Measurements from ENCODE around the gene ZFHX3. TPM values are rescaled to one million over a fixed set of nuclear protein-coding genes. Genes with fewer than 3 reads are reported as not detected.

The ZFHX3 gene
- total and polyA plus RNA-seq, 10 donors = 0.47 to 18.5 (median 11.1) TPM

GRCh38 chr16:72846594-72846993, 201.3 kb downstream of the ZFHX3 start:
- Histone ChIP-seq H3K4me1 (peaks cover 0 to 51% (median 20%) of the 10 kb centered on the region in 6 donors), H3K9me3 (no peaks in the 10 kb centered on the region), H3K36me3 (no peaks in the 10 kb centered on the region), H3K27me3 (replicated peaks in 1 of 7) (peaks cover 0 to 5% (median 0%) of the 10 kb centered on the region in 7 donors), H3K27ac (no peak overlapping the region), H3K4me3 (no peak overlapping the region)
- no peak for TF ChIP-seq POLR2AphosphoS5 (IDR thresholded peaks at IDR 0.05)
- TF ChIP-seq POLR2A (IDR thresholded peaks at IDR 0.05) = no peak
- TF ChIP-seq CTCF (IDR thresholded peaks at IDR 0.05 in 8 of 11, conservative IDR thresholded peaks at IDR 0.05 in 3 of 11) = no peak
- DNase-seq = no peak
- WGBS, 5 donors = 68 to 84% (median 73%) methylated on average over 8 of the region's 8 CpGs
- intact Hi-C loops (cut with DNase I; ENCODE audit: low total_unique reads) = no loop called here

- intact Hi-C loops (cut with DNase I; ENCODE audit: low total_unique reads) = no loop called here
- H3K27ac ChIP-seq = no peak overlapping the region
Observed at GRCh38 chr16:72845322-72846020, 202.5 kb downstream of the ZFHX3 start.

GRCh38 chr16:72844225-72844920, 203.6 kb downstream of the ZFHX3 start:
- peak overlapping the region in 2 of 8 donors; percentile 21 to 23 for H3K27ac ChIP-seq

More at GRCh38 chr16:72845322-72846020, 202.5 kb downstream of the ZFHX3 start:
- no peak overlapping the region for H3K4me3 ChIP-seq
- H3K27me3 ChIP-seq (replicated peaks in 1 of 7) = peaks cover 0 to 5% (median 0%) of the 10 kb centered on the region in 7 donors
- H3K4me1 ChIP-seq = peaks cover 0 to 55% (median 21%) of the 10 kb centered on the region in 6 donors
- no peak for TF ChIP-seq POLR2AphosphoS5 (IDR thresholded peaks at IDR 0.05)
- no peak for TF ChIP-seq POLR2A (IDR thresholded peaks at IDR 0.05)
- no peak for TF ChIP-seq CTCF (IDR thresholded peaks at IDR 0.05 in 8 of 11, conservative IDR thresholded peaks at IDR 0.05 in 3 of 11)
- 93 to 98% (median 97%) methylated on average over 16 of the region's 16 CpGs for WGBS, 5 donors
- H3K36me3 ChIP-seq = no peaks in the 10 kb centered on the region
- no peaks in the 10 kb centered on the region for H3K9me3 ChIP-seq
- DNase-seq = no peak

More at GRCh38 chr16:72844225-72844920, 203.6 kb downstream of the ZFHX3 start:
- 33 to 48% (median 39%) methylated on average over 11 of the region's 11 CpGs for WGBS, 5 donors
- intact Hi-C loops (cut with DNase I; ENCODE audit: low total_unique reads) = no loop called here
- H3K4me3 ChIP-seq = no peak overlapping the region
- H3K4me1 ChIP-seq = peaks cover 0 to 56% (median 20%) of the 10 kb centered on the region in 6 donors
- DNase-seq = no peak
- peaks cover 0 to 5% (median 0%) of the 10 kb centered on the region in 7 donors for H3K27me3 ChIP-seq (replicated peaks in 1 of 7)
- no peaks in the 10 kb centered on the region for H3K36me3 ChIP-seq
- H3K9me3 ChIP-seq = no peaks in the 10 kb centered on the region
- TF ChIP-seq POLR2A (IDR thresholded peaks at IDR 0.05) (no peak), CTCF (IDR thresholded peaks at IDR 0.05 in 8 of 11, conservative IDR thresholded peaks at IDR 0.05 in 3 of 11) (no peak), POLR2AphosphoS5 (IDR thresholded peaks at IDR 0.05) (no peak)
